Measurements from ENCODE around the gene SRBD1.

- TF ChIP-seq CEBPB (IDR thresholded peaks at IDR 0.05; ENCODE audit: low read depth): no peak
- TF ChIP-seq CTCF (IDR thresholded peaks at IDR 0.05 in 2 of 3, conservative IDR thresholded peaks at IDR 0.05 in 1 of 3; ENCODE audit: borderline replicate concordance in 1 of 3, insufficient read depth in 1 of 3, low read depth in 2 of 3, low read length in 2 of 3): no peak
These were observed 158.2 kb downstream of the SRBD1 start for GRCh38 chr2:45452866-45453265.

All from HCT116 (cell line).